Medulla oblongata (tissue), 1 donor: Measurements from ENCODE around the gene HPCAL4.

ENCODE experiments used
- DNase-seq: peaks from one replicate; pipeline ENCODE4 v3.0.0-alpha.2; 2015; ENCODE audit errors: extremely low spot score

HPCAL4 gene

DNA sequence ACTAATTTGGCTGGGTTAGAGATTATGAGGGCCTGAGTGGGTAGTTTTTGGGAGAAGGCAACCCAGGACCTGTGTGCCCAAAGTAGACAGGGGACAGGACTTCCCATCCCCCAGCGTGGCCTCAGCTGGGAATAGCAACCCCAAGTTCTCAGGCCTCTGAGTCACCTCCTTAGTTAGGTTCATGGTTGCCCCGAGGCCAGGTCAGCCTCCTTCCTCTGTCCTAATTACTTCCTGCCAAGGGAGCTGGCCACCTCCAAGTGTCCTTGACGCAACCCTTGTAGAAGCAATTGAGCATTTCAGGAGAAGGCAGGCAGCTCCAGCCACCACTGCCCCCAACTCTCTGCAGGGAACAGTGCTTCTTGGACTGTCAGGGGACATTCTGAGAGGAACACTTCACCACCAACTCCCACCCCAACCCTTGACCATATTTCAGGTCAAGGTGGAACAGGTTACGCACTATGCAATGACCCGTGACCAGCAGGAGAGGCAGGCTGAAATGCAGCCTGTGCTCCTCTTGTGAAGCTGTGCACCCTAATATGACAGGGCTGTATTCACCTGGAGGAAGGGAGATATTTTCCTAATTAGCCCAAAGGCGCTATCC lies 14.2 kb downstream of the HPCAL4 start:
- DNase-seq = no peak

DNA sequence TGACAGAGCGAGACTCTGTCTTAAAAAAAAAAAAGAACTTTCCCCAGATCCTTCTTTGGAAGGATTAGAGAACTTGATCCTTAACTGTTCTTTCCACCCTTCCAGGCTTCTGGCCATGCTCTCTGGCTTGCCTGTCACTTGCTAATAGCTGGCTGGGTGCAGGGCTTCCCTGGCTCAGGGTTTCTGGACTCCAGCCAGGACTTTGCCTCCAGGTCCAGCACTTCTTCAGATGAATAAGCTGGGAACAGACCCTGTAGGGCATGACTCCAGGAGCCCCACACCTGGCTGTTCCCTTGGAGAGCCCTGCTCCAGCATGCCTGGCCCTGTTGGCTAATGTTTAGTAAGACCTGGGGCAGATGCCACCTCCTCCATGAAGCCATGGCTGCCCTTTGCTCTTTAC lies 16.0 kb downstream of the HPCAL4 start:
- DNase-seq = peak; percentile 28

DNA sequence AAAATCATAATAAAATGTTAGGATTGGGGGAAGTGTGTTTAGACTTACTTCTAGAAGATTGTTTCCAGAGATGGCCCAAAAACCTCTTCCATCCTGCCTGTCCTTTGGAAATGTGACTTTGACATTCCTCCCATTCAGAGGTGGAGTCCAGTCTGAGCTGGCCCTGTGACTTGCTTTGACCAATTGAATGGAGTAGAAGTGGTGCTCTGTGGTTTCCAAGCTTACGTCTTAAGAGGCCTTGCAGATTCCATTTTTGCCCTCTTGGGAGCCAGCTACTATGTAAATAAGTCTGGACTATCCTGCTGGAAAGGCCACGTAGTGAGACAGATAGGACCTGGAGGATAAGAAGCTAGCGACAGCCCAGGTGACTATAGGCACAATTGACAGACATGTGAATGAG lies 18.0 kb downstream of the HPCAL4 start:
- DNase-seq = no peak

DNA sequence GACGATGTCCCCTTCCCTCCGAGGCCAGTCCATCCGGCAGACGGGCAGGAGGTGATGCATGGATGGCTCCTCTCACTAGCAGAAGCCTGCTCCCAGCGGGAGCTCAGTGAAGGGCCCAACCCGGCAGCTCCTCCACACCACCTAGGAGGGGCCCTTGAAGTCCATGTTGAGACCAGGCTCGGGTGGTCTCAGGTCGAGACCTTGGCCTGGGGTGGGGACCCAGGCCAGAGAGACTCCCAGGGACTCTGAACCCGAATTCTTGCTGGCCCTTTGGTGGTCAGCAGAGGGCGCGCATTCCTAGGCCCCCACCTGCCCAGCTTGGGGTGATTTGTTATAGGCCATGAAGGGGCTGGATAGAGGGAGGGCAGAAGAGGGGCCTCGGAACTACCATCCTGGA lies 18.7 kb downstream of the HPCAL4 start:
- DNase-seq = no peak

DNA sequence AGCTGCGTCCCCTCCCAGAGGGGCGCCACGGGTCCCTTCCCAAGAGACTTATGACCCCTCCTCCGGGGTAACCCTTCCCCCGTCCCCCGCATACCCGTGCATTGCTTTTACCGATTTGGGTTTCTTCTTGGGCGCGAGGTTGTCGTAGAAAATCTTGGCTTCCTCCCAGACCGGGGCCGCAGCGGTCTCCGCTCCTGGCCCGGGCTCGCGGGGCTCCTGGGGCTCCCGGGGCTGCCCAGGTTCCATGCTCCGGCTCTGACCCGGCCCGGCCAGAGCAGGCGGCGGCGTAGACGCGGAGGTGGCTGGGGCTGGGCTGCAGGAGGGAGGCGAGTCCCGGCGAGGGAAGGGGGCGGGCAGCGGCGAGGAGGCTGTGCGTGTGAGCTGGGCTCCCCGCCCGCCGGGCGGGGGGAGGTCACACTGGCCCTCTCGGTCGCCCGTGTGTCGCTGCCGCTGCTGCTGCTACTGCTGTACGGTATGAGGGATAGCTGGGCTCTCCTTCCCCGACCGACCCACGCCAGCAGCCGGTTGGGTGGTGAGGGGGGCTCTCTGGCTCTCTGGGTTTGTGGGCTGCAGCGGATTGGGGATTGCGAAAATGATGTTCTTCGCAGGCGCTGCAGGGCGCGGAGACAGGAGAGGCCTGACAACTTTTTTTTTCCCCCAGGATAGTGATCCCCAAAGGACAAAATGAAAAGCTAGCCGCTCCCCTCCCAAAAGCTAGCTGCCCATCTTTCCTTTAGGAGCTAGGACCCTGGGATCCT lies 19.3 kb downstream of the HPCAL4 start, which contains the start of gene NT5C1A:
Gene NT5C1A, minus strand, starts transcription at position 315 of the 758 bp plus-strand sequence. Its CDS starts 69 bp downstream, at position 246.
- DNase-seq = peak; percentile 49

DNA sequence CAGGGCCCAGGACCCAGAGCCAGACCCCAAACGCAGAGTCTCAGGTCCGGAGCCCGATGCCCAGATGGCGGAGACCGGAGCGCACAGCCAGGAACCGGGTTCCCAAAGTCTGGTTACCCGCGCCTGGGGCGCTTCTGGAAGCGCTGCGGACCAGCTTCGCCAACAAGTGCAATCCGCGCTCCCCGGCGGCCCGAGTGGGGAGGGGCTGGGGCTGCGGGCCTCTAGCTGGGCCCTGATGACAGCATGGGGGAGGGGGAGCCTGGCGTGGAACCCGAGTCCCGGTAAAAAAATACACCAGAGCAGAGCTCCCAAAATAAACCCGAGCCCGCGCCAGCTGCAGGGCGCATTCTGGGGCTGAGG lies 19.8 kb downstream of the HPCAL4 start:
- peak; percentile 51 for DNase-seq

DNA sequence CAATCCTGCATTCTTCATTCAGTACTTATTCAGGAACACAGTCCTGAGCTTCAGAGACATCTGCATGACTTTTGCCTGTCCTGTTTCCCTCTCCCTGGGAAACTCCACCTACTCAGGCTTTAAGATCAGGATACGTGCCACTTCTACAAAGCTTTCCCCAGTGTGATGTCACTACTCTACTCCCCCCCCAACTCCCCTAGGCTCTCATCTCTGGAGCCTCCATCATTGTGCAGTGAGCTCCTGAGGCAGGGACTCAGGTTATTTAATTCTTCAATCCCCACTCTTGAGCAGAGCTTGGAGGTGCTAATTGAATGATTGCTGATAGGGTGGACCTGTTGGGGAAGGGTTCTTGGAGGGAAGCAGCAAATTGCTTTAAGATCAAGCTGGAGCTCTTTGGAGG lies 20.5 kb downstream of the HPCAL4 start:
- DNase-seq = no peak

DNA sequence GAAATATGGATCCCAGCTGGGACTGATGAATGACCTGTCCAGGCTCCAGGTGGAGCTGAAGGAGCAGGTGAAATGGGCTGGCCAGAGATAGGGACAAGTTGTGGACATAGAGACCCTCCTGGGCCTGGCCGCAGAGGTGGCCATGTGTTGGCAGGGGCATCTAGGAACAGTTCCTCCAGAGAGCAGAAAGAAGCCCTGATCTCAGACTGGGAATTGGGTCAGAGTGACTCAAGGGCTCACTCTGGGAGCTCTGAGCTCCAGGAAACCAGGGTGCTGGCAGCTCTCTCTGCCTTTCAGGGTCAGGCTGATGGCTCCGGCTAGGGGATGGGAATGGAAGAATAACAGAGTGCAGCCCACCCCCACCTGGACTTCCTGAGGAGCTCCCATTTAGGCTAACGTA lies 22.3 kb downstream of the HPCAL4 start:
- no peak for DNase-seq

DNA sequence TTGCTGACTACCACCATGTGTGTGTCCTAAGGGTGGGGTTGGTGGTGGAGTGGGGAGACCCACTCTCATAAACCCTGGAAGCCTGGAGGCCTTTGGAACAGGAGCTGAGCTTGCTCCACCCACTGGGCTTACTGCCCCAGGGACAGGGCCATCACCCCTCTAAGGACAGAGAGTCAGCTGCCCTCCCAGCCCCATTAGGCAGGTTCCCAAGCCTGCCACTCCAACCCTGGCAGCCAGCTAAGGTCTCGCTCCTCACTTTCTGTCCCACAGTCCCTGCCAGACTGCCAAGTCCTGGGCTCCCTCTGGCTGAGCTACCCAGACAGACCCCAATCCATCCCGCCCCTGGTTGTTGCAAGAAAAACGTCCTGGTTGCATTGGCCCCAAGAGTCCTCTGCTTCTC lies 23.1 kb downstream of the HPCAL4 start:
- DNase-seq = peak; percentile 54

DNA sequence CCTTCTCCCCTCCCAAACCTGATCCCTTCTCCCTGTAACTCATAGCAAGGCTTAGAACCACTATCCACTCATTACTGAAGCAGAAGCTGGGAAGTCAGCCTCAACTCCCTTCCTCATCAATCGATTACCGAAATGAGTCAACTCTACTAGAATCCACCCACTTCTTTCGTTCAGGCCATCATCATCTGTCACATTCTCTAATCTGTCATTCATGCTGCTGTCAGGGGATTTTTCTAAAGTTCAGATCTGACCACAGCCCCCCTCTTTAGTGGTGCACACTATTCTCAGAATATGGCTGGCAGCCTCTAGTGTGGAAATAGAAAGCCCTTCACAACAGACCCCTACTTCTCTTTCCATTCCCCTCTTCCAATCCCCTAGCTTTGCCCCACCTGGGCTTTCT lies 24.5 kb downstream of the HPCAL4 start:
- no peak for DNase-seq

DNA sequence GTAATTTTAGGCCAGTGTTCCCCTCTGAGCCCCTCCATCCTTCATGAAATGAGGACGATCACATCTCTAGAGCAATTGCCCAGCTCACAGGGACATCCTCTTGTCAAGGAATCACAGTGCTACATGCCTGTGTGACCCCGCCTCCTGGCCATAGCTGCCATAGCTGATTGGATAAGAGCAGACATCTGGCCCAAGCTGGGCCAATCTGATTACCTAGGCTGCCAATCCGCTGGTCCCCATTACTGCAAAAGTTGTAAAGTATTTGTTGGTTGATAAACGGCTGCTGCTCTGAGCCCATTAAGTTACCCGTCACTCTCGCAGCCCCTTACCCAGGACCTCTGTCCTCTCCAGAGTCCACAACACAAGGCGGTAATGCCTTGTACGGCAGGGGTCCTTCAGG lies 27.7 kb downstream of the HPCAL4 start:
- DNase-seq = no peak

DNA sequence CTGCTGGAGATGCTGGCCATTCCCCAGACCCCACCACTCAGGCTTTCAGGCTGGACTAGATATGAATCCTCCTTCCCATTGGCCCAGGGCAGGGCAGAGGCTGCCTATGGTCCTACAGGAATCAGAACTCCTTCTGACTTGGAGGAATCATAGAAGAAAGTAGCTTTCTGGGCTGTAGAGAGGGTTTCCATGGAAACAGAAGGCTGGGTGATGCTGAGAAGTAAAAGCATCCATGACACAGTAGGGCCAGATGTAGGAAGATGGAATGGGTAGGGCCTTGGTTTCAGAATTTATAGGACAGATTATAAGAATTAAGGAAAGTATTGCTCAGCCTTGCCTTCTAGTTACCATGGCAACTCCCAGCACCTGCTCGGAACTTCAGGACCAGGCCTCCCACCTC lies 28.4 kb downstream of the HPCAL4 start:
- no peak for DNase-seq

DNA sequence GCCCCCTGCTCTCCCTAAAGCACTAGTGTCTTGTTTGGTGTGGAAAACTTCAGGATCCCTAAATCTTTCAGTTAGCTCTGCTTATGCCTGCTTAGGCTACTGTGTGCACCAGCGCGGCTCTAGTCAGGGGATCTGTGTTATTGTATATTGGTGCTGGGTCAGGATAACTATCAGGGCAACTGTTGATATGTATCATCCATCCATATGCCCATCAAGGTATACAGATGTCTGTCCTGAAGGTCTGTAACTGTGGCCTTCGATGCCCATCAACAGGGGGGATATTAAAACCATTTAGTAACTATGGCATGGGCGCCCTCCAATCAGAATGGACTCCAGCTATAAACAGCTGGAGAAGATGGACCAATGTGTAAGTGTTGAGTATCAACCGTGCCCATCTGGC lies 31.7 kb downstream of the HPCAL4 start:
- DNase-seq = no peak

DNA sequence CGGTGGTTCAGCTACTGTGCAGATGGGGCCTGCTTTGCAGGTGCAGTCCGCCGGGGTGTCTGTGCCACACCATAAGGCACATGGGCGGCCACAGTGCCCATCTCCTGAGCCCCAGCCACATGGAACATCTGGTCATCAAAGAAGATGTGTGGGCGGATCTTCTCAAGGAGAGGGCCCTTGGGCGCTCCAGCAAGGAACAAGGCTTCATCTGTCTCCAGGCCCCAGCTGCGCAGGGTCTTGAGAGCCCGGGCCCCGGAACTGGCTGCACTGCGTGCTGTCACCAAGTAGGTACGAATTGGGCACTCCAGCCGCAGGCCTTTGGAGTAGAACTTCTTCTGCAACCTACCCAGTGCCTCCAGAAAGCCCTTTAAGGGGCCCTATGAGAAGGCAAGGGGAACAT lies 32.1 kb downstream of the HPCAL4 start:
- no peak for DNase-seq

DNA sequence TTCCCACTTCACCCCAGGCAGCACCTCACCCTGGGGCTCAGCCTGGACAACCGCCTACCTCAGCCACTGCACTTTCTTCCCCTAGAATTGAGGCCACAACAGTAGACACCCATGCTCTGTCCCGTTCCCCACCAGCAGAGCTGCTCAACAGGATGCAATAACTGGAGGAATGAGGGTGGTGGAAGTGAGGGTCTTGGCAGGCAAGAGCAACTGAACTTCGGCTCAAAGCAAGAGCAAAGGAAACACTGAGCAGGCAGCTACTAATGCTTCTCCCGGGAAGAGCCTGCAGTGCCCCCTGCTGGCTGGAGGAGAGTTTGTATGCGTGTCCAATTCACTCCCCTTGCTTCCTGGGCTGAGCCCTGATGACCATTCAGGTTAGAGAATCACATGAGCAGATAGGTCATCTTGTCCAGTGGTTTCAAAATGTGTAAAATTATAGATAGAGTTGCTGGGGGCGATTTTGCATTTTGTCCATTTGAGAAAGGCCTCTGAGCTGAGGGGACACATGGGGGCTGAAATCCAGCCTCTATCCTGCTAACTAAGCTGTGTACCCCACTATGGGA lies 33.2 kb downstream of the HPCAL4 start:
- peak; percentile 72 for DNase-seq

DNA sequence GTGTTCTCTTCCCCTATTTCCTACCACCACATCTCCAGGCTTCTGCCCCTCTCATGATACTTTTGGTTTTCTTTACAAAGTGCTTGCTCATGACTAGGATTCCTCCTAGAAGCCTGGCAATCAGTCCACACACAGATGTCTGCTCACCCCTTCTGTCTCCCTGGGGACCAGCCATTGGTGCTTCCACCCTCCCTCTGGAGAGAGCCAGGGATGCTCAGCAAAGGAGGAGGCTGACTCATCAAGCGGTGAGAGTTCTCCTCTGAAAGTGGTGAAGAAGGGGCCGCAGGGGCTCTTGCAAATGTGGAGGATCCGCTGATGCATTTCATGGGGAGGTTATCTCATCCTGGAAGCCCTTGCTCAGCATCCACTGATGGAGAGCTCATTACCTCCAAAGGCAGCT lies 33.8 kb downstream of the HPCAL4 start:
- DNase-seq = no peak

DNA sequence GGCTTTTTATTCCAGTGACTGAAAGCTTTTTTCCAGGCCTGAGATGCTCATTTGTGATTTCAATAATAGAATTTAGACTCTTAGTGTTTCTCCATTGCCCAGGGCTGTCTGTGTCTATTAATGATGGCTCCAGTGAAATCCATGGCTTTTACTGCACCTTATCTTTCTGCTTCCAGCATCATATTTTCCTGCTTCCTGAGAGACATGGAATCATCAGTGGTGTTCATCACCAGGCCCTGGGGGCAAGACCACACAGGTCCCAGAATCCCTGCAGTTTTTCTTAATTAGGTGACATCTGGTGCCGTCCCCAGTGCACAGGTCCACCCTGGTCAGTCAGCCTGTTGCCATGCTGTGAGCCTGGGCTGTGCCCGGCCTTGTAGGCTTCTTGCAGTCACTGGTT lies 34.8 kb downstream of the HPCAL4 start:
- DNase-seq = no peak

DNA sequence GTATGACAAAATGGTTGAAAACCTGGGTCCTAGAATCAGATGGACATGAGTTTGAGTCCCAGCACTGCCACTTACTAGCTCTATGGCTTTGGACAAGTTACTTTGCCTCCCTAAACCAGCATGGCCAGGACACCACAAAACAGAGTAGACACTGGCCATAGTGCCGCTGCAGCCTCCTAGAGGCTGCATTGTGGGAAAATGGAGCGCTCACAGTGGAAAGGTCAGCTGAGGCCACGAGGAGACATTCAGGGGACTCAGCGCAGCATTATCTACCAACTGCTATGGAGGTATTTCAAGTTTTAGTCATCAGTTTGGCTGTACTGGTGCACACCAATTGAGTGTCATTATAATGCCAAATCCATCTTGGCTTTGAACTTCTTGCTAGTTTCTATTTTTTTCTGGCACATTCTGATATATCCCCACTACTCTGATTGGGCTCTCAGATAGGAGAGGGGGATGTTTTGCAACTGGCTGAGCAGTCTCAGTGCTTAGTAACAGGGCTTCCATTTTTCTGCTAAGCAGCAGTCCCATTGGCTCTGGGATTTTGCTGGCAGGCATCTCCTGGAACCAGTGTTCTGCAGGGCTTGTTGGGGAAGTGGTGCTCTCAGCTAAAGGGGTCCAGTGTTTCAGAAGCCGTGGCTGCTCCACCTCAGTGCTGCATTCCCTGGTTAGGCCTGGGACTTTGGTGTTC lies 35.5 kb downstream of the HPCAL4 start:
- DNase-seq = no peak

DNA sequence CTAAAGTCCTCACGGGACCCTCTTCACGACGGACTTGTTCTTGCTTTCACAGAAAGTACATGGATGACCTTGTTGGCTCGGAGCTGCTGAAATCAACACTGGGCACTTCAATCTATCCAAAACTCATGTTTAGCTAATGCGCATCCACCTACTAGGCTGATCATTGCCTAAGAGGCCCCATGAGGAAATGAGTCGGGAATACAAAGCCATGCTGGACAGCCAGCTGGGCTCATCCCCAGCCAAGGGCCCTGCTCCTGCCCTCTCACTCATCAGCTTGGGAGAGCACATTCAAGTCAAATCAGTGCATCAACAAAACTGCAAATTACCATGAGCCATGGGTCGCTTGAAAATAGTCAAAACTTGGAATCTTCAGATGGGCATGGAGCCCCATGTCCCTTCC lies 36.9 kb downstream of the HPCAL4 start:
- no peak for DNase-seq

DNA sequence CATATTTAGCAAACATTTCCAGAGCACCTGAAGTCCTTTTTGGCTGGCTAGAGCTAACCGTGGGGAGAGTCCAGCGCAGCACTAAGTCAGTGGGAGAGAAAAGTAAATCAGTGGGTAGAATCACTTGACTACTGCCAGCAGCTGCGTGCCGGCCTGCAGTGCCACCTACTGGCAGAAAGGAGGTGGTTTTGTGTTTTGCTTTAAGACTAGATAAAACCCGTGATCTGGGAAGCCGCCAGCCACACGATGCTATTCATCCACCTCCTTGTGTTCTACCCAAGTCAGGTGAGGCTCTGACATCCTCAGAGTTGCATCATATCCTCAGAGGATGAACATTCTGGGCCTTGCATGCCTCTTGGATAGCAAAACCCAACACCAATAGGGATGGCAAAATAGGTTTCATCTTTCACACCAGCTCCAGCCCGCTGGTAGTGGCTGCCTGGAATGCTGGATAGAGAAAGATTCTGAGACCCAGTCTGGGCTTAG lies 37.6 kb downstream of the HPCAL4 start:
- DNase-seq = peak; percentile 88

DNA sequence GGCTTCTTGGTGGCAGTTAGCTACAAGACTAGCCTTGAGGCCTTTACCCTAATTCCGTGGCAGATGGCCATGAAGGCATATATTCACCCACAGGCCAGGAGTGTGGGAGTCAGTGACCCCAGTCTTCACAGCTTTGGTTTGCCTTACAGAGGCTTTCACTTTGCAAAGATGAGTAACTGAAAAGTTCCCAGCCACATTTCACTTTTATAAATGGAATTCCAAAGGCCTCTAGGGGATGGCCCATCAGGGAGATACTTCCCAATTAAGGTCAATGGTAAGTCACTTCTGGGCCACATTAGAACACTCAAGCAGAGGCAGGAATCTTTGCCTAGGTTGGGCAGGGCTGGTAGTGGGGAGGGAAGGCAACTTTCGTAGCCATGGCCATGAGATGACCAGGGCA lies 38.7 kb downstream of the HPCAL4 start:
- DNase-seq = no peak

DNA sequence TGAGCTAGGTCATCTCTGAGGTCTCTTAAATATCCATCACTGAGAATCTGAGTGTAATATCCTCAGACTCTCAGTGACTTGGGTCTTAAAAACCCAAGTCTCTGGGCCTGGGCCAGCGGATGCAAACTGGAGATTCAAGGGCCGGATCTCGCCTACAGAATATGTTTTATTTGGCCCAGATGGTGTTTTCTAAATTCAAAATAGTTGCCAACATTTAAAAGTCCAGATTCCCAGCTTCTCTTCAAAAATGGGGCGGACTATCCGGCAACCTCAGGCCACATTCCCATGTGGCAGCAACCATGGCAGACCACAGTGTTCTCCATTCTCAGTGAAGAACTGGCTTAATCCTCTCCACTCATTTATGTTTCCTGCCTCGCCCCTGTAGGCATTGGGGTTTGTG lies 39.1 kb downstream of the HPCAL4 start:
- DNase-seq = no peak

DNA sequence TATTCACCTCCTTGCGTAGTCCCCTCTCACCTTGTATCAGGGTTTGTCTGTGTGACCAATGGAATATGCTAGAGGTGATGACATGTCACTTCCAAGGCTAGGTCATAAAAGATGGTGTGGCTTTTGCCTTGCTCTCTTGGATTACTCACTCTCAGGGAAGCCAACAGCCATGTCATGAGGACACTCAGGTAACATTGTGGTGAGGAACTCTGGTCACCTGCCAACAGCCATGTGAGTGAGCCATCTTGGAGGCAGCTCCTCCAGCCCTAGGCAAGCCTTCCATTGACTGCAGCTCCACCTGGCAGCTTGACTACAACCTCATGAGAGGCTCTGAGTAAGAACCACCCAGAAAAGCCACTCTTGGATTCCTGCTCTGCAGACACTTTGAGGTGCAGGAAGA lies 40.8 kb downstream of the HPCAL4 start:
- DNase-seq = no peak
